ENCODE results near the gene TACC2.

GRCh38 chr10:122112625-122113160 lies 123.7 kb downstream of the TACC2 start:
- peak; percentile 44 to 60 (median 48) for TF ChIP-seq CTCF (IDR thresholded peaks at IDR 0.05)
- TF ChIP-seq POLR2A (IDR thresholded peaks at IDR 0.05): peak; percentile 76
